ENCODE data around the gene NEURL2.
A peak's percentile ranks its signal among the peaks of the same experiment; 100 is the strongest.

The NEURL2 gene

DNA sequence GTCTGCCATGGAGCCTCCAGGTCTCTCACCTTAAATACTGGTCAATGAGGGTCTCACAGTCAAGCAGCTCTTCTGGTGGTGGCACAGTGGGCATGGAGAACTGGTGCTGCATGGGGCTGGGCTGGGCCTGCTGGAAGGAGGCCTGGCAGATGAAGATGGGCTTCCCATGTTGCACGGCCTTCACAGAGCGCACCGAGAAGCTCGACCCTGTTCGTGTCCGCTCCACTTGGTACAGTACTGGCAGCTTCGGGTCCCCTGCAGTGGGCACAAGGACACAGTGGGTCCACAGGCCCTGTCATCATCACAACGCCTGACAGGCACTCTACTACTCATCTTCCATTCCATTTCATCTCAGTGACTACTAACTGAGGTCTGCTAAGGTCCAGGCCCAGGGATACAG is 42.6 kb downstream of the NEURL2 start:
- no peak for DNase-seq

DNA sequence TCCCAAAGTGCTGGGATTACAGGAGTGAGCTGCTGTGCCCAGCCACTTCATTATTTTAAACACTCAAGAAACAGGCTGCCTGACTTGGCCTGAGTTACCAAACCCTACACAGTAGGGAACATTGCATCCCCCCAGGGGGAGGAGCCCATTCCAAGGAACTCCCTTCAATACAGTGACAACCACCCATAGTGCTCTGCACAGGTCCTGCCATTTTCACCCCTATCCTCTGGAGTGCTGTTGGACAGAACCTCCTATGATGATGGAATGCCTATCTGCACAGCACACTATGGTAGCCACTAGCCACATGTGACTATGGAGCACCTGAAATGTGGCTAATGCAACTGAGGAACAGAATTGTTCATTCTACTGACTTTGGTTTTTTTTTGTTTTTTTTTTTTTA is 45.6 kb downstream of the NEURL2 start:
- DNase-seq: no peak

DNA sequence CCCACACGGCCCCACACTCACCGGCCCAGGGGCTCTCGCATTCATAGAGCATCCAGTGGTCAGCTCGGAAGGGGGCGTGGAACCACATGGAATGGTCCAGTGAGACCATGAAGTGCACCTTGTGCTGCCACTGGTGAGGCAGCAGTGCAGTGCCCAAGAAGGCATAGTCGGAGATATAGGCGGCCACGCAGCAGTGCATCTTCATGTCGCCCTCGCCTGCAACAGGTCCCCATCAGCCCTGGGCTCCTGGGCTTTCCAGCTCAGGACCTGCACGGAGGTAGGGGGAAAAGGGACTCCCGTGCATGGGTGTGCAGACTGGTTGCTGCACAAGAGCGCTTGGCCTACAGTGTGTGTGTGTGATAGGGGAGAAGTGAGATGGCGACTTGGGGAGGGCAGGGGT is 47.5 kb downstream of the NEURL2 start:
- DNase-seq: no peak

DNA sequence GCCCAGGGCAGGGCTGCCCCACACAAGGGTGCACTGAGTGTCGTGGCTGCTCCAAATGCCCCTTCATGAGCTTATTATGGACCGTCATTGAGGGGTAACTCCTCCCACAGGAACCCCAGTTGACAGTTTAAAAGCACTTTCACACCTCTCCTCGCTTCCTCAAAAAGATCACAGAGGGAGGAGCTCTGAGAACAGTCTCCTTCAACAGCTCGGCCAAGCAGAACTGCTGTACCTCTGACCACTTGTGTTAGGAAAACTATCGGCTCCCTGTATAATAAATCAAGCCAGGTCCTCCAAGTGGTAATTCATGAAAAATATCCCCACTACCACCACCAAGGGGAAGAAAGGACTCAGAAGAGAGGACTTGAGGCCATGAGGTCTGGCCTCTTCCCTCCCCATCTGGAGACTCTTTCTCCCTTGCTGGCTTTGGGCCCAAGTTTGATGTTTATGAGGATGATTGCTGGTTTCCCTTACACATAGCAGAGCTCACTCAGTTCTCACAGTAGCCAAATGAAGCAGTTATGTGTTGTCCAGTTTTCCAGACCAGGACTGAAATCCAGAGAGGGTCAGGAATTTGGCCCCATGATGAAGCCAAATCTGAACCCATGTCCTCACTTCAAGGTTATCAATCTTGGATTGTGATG is 48.7 kb downstream of the NEURL2 start:
- DNase-seq: no peak

DNA sequence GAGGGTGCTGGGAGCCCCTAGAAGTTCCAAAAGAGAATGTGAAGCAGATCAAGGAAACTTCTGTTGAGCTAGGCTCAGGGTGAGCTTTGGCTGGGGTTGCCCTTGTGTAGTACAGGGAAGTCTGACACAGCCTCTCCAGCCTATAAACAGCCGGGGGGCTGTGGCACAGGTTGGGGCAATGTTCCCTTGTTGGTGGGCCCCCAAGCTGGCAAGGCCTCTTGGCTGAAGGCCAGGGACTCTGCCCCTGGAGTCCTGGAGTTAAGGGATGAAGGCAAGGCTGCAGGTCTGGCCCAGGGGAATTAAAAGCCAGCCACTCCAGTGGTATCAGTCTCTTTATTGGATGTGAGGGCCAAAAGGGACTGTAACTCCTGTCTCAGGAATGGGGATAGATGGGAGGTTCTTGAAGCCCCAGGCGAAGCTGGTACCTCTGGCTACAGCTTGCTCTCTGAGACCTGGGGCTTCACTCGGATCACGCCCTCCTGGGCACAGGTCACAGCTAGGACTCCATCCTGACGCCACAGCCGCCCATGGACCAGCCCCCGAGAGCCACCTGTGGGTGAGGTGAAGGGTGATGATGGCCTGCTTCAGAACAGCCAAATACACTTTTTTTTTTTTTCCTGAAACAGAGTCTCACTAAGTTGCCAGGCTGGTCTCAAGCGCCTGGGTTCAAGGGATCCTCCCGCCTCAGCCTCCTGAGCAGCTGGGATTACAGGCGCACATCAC is 49.4 kb downstream of the NEURL2 start:
- DNase-seq: no peak

DNA sequence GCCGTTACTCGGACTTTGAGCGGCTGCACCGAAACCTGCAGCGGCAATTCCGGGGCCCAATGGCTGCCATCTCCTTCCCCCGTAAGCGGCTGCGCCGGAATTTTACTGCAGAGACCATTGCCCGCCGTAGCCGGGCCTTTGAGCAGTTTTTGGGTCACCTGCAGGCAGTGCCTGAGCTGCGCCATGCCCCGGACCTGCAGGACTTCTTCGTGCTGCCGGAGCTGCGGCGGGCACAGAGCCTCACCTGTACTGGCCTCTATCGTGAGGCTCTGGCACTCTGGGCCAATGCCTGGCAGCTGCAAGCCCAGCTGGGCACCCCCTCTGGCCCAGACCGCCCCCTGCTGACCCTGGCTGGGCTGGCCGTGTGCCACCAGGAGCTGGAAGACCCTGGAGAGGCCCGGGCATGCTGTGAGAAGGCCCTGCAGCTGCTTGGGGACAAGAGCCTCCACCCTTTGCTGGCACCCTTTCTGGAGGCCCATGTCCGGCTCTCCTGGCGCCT is 50.3 kb downstream of the NEURL2 start:
- DNase-seq: peak in 1 of 51 donors; percentile 17
